Jurkat, Clone E6-1 (cell line): ENCODE measurements around the gene DIPK1B.

Source experiments
- DNase-seq: peaks from one replicate; pipeline ENCODE4 v3.0.0-alpha.2; 2011; ENCODE audit warnings: low read depth, low spot score
- H3K4me3 ChIP-seq: 2 replicates; pipeline ENCODE4 v1.5.1; 2011; ENCODE audit warnings: mild to moderate bottlenecking, low read length, control low read depth, moderate library complexity

Gene DIPK1B

GRCh38 chr9:136712690-136713544 is 545 bp downstream of the DIPK1B start:
- H3K4me3 ChIP-seq, result peak overlapping the region; percentile 68
- no peak for DNase-seq

GRCh38 chr9:136713550-136713949 is 1.2 kb downstream of the DIPK1B start:
- peak overlapping the region; percentile 68 for H3K4me3 ChIP-seq
- DNase-seq, result no peak

GRCh38 chr9:136714096-136714892 is 1.9 kb downstream of the DIPK1B start:
- no peak overlapping the region for H3K4me3 ChIP-seq

DNA sequence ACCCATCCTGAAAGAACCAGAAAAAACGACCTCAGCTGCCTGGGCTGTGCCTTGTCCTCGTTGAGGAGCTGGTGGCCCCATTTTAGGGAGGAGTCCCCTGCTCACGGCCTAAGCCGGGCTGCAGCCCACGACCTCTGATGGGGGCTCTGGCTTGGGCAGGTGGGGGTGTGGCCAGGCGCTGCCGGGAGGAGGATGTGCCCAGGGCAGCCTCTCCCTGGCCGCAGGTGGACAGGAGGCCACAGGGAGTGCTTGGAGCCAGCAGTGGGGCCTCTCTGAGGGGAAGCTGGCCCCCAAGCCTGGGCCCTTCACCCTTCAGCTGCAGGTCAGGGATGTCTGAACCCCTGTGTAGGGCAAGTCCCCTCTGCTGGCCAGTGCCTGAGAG is 2.5 kb downstream of the DIPK1B start:
- no peak overlapping the region for H3K4me3 ChIP-seq
- no peak for DNase-seq

More at GRCh38 chr9:136714096-136714892, 1.9 kb downstream of the DIPK1B start:
- no peak for DNase-seq

GRCh38 chr9:136717399-136717798 is 5.0 kb downstream of the DIPK1B start:
- no peak overlapping the region for H3K4me3 ChIP-seq
- DNase-seq, result no peak

GRCh38 chr9:136718345-136719194 is 6.2 kb downstream of the DIPK1B start:
- H3K4me3 ChIP-seq, result no peak overlapping the region
- DNase-seq, result no peak

DNA sequence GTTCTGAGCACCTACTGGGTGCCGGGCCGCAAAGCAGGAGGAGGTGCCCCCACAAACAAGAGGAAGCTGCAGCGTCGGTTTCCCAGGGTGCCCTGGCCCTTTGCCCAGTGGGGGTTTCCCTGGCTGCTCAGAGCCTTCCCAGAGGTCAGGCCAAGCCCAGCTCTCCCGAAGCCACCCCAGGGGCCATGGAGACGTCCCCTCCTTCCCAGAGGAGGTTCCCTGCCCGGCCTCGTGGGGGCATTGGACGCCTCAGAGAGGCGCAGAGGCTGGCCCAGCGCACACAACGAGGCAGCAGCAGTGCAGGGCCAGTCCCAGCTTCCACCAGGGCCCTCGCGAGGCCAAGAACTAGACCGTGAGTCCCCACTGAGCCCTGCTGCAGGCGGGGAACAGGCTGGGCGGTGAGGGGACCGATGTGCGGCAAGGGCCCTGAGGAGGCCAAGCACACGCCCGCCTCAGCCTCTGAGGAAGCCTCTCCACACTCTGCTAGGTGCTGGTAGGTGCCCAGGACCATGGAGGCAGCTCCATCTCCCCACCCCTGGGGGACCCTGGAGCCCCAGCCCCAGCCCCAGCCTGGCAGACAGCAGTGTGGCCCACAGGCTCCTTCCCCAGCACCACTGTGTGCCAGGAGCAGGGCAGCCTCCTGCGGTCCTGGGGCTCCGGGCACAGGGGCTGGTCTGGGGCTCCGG is 7.0 kb downstream of the DIPK1B start:
- no peak for DNase-seq
- no peak overlapping the region for H3K4me3 ChIP-seq

GRCh38 chr9:136720251-136720897 is 8.0 kb downstream of the DIPK1B start:
- DNase-seq, result no peak
- no peak overlapping the region for H3K4me3 ChIP-seq

GRCh38 chr9:136720898-136721338 is 8.5 kb downstream of the DIPK1B start:
- H3K4me3 ChIP-seq, result no peak overlapping the region
- no peak for DNase-seq

DNA sequence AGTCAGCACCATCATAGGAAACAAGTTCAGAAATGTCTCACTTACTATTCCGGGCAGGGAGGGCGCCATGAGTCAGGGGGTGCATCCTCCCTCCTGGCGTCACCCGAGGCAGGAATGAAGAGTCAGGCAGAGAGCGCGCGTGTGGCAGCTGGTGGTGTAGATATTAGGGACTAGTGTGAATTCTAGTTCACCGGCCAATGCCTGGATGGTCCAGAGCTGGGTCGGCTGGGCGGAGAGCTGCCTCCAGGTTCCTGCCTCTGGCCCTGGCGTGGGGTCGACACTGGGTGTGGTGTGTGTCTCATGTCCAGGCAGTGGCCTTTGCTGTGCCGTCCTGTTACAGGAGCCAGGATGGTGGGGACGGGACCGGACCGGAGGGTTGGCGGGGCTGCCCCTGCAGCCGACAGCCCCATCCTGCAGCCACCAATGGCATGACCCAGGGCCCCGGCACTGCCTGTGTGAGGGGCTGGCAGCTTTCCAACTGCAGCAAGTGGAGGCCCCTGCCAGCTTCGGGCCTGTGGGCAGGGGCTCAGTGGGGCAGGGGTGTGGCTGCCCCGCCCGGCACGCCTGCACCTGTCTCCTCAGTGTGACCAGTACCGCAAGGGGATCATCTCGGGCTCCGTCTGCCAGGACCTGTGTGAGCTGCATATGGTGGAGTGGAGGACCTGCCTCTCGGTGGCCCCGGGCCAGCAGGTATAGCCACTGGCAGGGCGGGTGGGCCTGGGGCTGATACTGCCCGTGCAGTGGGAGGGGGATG is 9.1 kb downstream of the DIPK1B start:
- no peak overlapping the region for H3K4me3 ChIP-seq
- DNase-seq, result no peak

- DNase-seq, result no peak
- no peak overlapping the region for H3K4me3 ChIP-seq
These were observed 10.0 kb downstream of the DIPK1B start for GRCh38 chr9:136722093-136722968.

DNA sequence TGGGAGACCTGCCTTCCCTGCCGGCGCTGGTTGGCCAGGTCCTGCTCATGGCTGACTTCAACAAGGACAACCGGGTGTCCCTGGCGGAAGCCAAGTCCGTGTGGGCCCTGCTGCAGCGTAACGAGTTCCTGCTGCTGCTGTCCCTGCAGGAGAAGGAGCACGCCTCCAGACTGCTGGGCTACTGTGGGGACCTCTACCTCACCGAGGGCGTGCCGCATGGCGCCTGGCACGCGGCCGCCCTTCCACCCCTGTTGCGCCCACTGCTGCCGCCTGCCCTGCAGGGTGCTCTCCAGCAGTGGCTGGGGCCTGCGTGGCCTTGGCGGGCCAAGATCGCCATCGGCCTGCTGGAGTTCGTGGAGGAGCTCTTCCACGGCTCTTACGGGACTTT is 10.6 kb downstream of the DIPK1B start:
- DNase-seq, result no peak

GRCh38 chr9:136723362-136723976 is 11.1 kb downstream of the DIPK1B start:
- H3K4me3 ChIP-seq, result no peak overlapping the region
- DNase-seq, result no peak

More for the DNA sequence above, 10.6 kb downstream of the DIPK1B start:
- H3K4me3 ChIP-seq, result no peak overlapping the region

- no peak overlapping the region for H3K4me3 ChIP-seq
- no peak for DNase-seq
These were observed 11.6 kb downstream of the DIPK1B start for GRCh38 chr9:136723989-136724388.

- no peak for DNase-seq
- H3K4me3 ChIP-seq, result no peak overlapping the region
These were observed 12.4 kb downstream of the DIPK1B start for GRCh38 chr9:136724772-136725171.

DNA sequence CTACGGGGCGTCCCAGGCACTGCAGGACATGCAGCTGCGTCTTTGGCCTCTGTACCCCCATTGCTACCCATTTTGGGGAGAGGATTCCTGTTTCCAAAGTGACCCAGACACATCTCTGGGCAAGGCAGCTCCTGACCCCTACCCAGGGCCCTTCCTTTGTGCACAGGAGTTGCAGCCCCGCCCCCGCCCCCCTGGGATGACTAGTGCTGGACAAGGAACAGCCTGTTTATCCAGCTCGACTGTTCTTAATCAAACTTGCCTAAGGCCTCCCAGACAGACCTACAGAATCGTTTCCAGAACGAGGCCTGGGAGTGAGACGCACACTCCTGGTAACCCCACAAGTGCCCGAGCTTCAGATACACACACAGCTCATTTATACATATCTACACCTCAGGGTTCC is 13.2 kb downstream of the DIPK1B start:
- H3K4me3 ChIP-seq, result no peak overlapping the region
- DNase-seq, result no peak
